SU-DHL-6 (cell line): ENCODE measurements around the gene GUCY1B1.

Experiments used
- H2AFZ ChIP-seq: fragments of 200-600 bp; sonication (generic); 2 replicates; pipeline ENCODE4 v1.6.1; 2014; ENCODE audit warnings: low read depth, mild to moderate bottlenecking, moderate library complexity, mixed read lengths, antibody characterized with exemption, low read length; ENCODE audit not compliant: severe bottlenecking
- H3F3A ChIP-seq: fragments of 200-600 bp; shearing (Covaris generic); 2 replicates; pipeline ENCODE4 v1.6.0; 2016; ENCODE audit warnings: antibody characterized with exemption, mild to moderate bottlenecking; ENCODE audit not compliant: insufficient read depth
- H3K27ac ChIP-seq: fragments of 200-600 bp; sonication (generic); 2 replicates; pipeline ENCODE4 v1.5.1; 2016; ENCODE audit warnings: low read depth, mild to moderate bottlenecking, low read length, moderate library complexity, mixed read lengths
- H3K27me3 ChIP-seq: fragments of 200-600 bp; sonication (generic), shearing (Covaris generic); 2 replicates; pipeline ENCODE4 v1.6.0; 2014; ENCODE audit warnings: mild to moderate bottlenecking, low read length
- H3K36me3 ChIP-seq: fragments of 200-600 bp; sonication (generic); 2 replicates; pipeline ENCODE4 v1.6.1; 2014; ENCODE audit warnings: mild to moderate bottlenecking, low read length, mixed read lengths
- H3K4me2 ChIP-seq: fragments of 300-600, 200-600 bp; shearing (Covaris generic), sonication (generic); 2 replicates; pipeline ENCODE4 v1.6.0; 2014; ENCODE audit warnings: low read length, low read depth, mild to moderate bottlenecking; ENCODE audit not compliant: poor library complexity, severe bottlenecking
- H3K4me3 ChIP-seq: fragments of 200-600 bp; sonication (generic); 2 replicates; pipeline ENCODE4 v1.5.1; 2014; ENCODE audit warnings: antibody characterized with exemption, low read length, mild to moderate bottlenecking, mixed read lengths; ENCODE audit not compliant: insufficient read depth, poor library complexity, severe bottlenecking
- H3K79me2 ChIP-seq: fragments of 200-600 bp; sonication (generic); 2 replicates; pipeline ENCODE4 v1.6.1; 2014; ENCODE audit warnings: mild to moderate bottlenecking, low read length, moderate library complexity; ENCODE audit not compliant: insufficient read depth
- H3K9ac ChIP-seq: fragments of 200-600 bp; sonication (generic); 2 replicates; pipeline ENCODE4 v1.7.0; 2014; ENCODE audit warnings: mild to moderate bottlenecking, low read length
- H3K9me2 ChIP-seq: fragments of 200-600 bp; sonication (generic); replicated peaks from 2 replicates; pipeline ENCODE4 v1.6.1; 2014; ENCODE audit warnings: low read length; ENCODE audit not compliant: insufficient read depth
- H3K9me3 ChIP-seq: fragments of 200-600 bp; sonication (generic); 2 replicates; pipeline ENCODE4 v1.6.1; 2014; ENCODE audit warnings: low read length, mixed read lengths; ENCODE audit not compliant: insufficient read depth
- H4K20me1 ChIP-seq: fragments of 200-600 bp; sonication (generic); 2 replicates; pipeline ENCODE4 v1.6.1; 2014; ENCODE audit warnings: low read depth, mild to moderate bottlenecking, antibody characterized with exemption, low read length, moderate library complexity, mixed read lengths
- EZH2phosphoT487 ChIP-seq: fragments of 200-600 bp; sonication (generic), shearing (Covaris generic); conservative IDR thresholded peaks from 2 replicates; pipeline ENCODE4 v1.6.1; 2018; ENCODE audit warnings: mild to moderate bottlenecking, antibody characterized with exemption, low read length, moderate library complexity, mixed read lengths
- TF ChIP-seq, protein P1 (sequence below): fragments of 200-600 bp; sonication (generic); IDR thresholded peaks from one replicate; pipeline ENCODE4 v1.5.1; 2017; ENCODE audit warnings: antibody characterized with exemption, mild to moderate bottlenecking, low read length, moderate library complexity; ENCODE audit not compliant: insufficient read depth, poor library complexity, severe bottlenecking

Gene GUCY1B1

DNA sequence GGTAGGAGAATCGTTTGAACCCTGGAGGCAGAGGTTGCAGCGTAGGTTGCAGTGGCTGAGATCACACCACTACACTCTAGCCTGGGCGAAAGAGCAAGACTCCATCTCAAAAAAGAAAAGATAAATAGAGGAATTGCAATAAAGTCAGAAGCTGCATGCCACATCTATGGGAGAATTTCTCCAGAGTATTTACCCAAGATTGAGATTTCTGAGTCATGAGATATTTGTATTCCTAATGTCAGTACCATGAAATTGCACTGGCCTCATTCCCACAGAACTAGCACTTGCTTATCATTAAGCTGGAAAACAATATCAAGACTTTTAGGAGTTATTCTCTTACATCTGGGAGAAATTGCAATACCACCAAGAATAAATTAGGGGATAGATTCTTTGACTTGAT lies 69.8 kb downstream of the GUCY1B1 start:
- Histone ChIP-seq H3K9me3 (no peaks in the 10 kb centered on the region), H3K36me3 (no peaks in the 10 kb centered on the region), H3K9ac (no peak overlapping the region), H3K4me3 (no peak overlapping the region), H3K4me2 (no peak overlapping the region), H3K27ac (no peak overlapping the region), H2AFZ (no peak overlapping the region), H3K79me2 (no peaks in the 10 kb centered on the region), H3K27me3 (no peaks in the 10 kb centered on the region), H4K20me1 (no peaks in the 10 kb centered on the region), H3F3A (no peaks in the 10 kb centered on the region), H3K9me2 (no peaks in the 10 kb centered on the region; the same call in 1 of the 2 replicates)
- TF ChIP-seq, protein P1, sequence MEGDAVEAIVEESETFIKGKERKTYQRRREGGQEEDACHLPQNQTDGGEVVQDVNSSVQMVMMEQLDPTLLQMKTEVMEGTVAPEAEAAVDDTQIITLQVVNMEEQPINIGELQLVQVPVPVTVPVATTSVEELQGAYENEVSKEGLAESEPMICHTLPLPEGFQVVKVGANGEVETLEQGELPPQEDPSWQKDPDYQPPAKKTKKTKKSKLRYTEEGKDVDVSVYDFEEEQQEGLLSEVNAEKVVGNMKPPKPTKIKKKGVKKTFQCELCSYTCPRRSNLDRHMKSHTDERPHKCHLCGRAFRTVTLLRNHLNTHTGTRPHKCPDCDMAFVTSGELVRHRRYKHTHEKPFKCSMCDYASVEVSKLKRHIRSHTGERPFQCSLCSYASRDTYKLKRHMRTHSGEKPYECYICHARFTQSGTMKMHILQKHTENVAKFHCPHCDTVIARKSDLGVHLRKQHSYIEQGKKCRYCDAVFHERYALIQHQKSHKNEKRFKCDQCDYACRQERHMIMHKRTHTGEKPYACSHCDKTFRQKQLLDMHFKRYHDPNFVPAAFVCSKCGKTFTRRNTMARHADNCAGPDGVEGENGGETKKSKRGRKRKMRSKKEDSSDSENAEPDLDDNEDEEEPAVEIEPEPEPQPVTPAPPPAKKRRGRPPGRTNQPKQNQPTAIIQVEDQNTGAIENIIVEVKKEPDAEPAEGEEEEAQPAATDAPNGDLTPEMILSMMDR, result no peak
- no peak for TF ChIP-seq EZH2phosphoT487

DNA sequence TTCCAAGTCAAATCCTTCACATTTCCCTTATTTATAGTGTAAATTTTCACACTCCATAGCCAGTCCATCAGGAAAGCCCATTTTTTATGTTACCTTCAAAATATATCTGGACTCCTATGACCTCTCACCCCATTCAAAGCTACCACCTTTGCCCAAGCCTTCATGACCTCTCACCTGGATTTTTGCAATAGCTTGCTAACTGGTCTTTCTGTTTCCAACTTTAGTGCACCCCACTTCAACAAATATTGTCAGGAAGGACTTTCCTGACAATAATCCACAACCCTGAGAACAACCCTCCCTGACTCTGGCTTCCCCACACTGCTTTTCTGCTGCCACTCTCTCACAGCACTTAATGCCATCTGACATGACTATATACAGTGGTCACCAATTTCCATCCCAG lies 73.8 kb downstream of the GUCY1B1 start:
- Histone ChIP-seq H3K4me2 (no peak overlapping the region), H2AFZ (no peak overlapping the region), H3K9me3 (no peaks in the 10 kb centered on the region), H4K20me1 (no peaks in the 10 kb centered on the region), H3K9me2 (no peaks in the 10 kb centered on the region), H3K27ac (no peak overlapping the region), H3K9ac (no peak overlapping the region), H3K79me2 (no peaks in the 10 kb centered on the region), H3F3A (no peaks in the 10 kb centered on the region), H3K36me3 (no peaks in the 10 kb centered on the region), H3K27me3 (no peaks in the 10 kb centered on the region; the same call in 1 of the 2 replicates), H3K4me3 (no peak overlapping the region)
- TF ChIP-seq, protein P1, result no peak
- TF ChIP-seq EZH2phosphoT487, result no peak

DNA sequence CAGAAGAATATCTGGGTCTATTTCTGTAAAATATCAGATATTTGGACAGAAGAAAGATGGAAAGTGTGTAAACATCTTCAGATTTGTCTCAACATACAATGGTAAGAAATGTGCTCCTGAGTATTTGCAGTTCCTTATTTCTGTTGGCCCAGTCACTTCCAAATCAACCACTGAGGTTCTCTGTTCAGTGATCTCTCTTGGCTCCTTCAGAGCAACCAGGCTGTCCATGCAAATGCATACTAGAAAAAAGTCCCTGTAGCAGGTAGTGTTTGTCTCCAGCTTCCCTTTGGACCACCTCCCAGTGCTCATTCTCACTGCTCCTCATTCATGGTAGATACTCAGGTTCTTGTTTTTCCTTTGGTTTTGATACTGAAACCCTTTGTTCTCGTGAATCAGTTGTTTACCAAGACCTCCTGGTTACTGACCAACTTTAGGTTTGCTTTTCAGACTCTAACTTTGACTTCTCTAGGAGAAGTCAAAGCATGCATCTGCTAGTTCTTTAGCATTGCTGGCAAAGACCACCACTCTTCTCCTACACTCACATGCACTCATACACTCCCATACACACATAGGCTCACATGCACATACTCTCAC lies 78.5 kb downstream of the GUCY1B1 start:
- Histone ChIP-seq H2AFZ (no peak overlapping the region), H3K79me2 (no peaks in the 10 kb centered on the region), H3K9me3 (no peaks in the 10 kb centered on the region), H3K27me3 (no peaks in the 10 kb centered on the region; the same call in 1 of the 2 replicates), H3K9ac (no peak overlapping the region), H4K20me1 (no peaks in the 10 kb centered on the region), H3K36me3 (no peaks in the 10 kb centered on the region), H3K27ac (no peak overlapping the region), H3F3A (no peaks in the 10 kb centered on the region), H3K9me2 (no peaks in the 10 kb centered on the region), H3K4me3 (no peak overlapping the region), H3K4me2 (no peak overlapping the region)
- TF ChIP-seq EZH2phosphoT487, result no peak
- TF ChIP-seq, protein P1, result no peak
